K562 (cell line): ENCODE data around the gene TIAM1. TPM values are rescaled to one million over a fixed set of nuclear protein-coding genes. Genes with fewer than 3 reads are reported as not detected.

Source experiments
- ATAC-seq: fragments of 200-7000 bp; cut with Tn5 transposase; 3 replicates; pipeline ENCODE4 v1.9.1; 2020; ENCODE audit warnings: moderate library complexity
- BruUV-seq: library from RNA; stranded (reverse); fragments of 400-500 nt; replicated peaks from 2 replicates; lab custom pipeline; 2021; lab: Mats Ljungman, UMichigan
- CTCF ChIA-PET: fragments of 300-600 bp; formaldehyde crosslinking; extraction: SDS; loops from one replicate; lab custom pipeline; 2021; ENCODE audit warnings: low intra/inter-chr PET ratio; lab: Yijun Ruan, JAX
- POLR2A ChIA-PET: fragments of 300-600, 350-650 bp; sonication (Branson Sonifier 250); formaldehyde crosslinking; extraction: SDS; loops from one replicate; lab custom pipeline; 2021; ENCODE audit warnings: antibody characterized with exemption, inconsistent platforms; lab: Yijun Ruan, JAX
- DNase-seq, 4 experiments: peaks; one replicate each; pipeline versions ENCODE4 v3.0.0 to v3.0.0-alpha.2; 2011 to 2018; ENCODE audit warnings: low spot score in 3 of 4, mixed read lengths in 3 of 4; ENCODE audit errors: extremely low read depth in 1 of 4
- FAIRE-seq: peaks from 2 replicates; lab custom pipeline; 2011; peaks lifted over from hg19 to GRCh38; lab: Jason Lieb, UNC
- H2AFZ ChIP-seq: 2 replicates; pipeline ENCODE4 v1.6.0; 2011; ENCODE audit warnings: low read depth, low read length, control low read depth, inconsistent platforms
- H3K27ac ChIP-seq: fragments of 200-600 bp; 3 replicates; pipeline ENCODE4 v1.8.0; 2011; ENCODE audit warnings: low read depth, mild to moderate bottlenecking, control low read depth, inconsistent platforms, low read length, moderate library complexity, mixed read lengths; ENCODE audit errors: extremely low read depth
- H3K27me3 ChIP-seq, 2 experiments: fragments of 300-600 bp in 1 of 2; 2 replicates in 1 of 2; 3 replicates in 1 of 2; pipeline versions ENCODE4 v1.6.0 to v1.8.0; 2011; ENCODE audit warnings: inconsistent platforms in 2 of 2, low read length in 2 of 2, mild to moderate bottlenecking in 1 of 2, mixed read lengths in 1 of 2, moderate library complexity in 1 of 2; ENCODE audit not compliant: control insufficient read depth in 2 of 2, insufficient read depth in 2 of 2
- H3K36me3 ChIP-seq: fragments of 300-600 bp; 3 replicates; pipeline ENCODE4 v1.8.0; 2011; ENCODE audit warnings: mild to moderate bottlenecking, low read length, inconsistent platforms; ENCODE audit not compliant: control insufficient read depth, insufficient read depth
- H3K4me1 ChIP-seq, 2 experiments: fragments of 200-600 bp in 1 of 2; replicated peaks in 1 of 2; 2 replicates in 1 of 2; 3 replicates in 1 of 2; pipeline versions ENCODE4 v1.5.1 to v1.8.0; 2011; ENCODE audit warnings: inconsistent platforms in 2 of 2, low read length in 2 of 2, mild to moderate bottlenecking in 1 of 2, mixed read lengths in 1 of 2, moderate library complexity in 1 of 2; ENCODE audit not compliant: control insufficient read depth in 2 of 2, insufficient read depth in 2 of 2
- H3K4me2 ChIP-seq: 2 replicates; pipeline ENCODE4 v1.6.1; 2011; ENCODE audit warnings: low read length, control low read depth, inconsistent platforms, mixed read lengths; ENCODE audit not compliant: insufficient read depth
- H3K4me3 ChIP-seq: fragments of 200-600 bp; sonication (generic), shearing (Covaris generic); 2 replicates; pipeline ENCODE4 v1.5.1; 2016; ENCODE audit warnings: control low read depth, inconsistent platforms
- H3K79me2 ChIP-seq: fragments of 200-600 bp; 3 replicates; pipeline ENCODE4 v1.8.0; 2011; ENCODE audit warnings: low read length, inconsistent platforms; ENCODE audit not compliant: control insufficient read depth, insufficient read depth
- H3K9ac ChIP-seq, 2 experiments: 2 replicates each; pipeline versions ENCODE4 v1.6.0 to v1.6.1; 2011; ENCODE audit warnings: low read depth in 2 of 2, low read length in 2 of 2, control low read depth in 1 of 2, inconsistent platforms in 1 of 2, mild to moderate bottlenecking in 1 of 2, mixed read lengths in 1 of 2; ENCODE audit not compliant: insufficient read depth in 1 of 2
- H3K9me1 ChIP-seq: one replicate; pipeline ENCODE4 v1.6.0; 2011; ENCODE audit warnings: inconsistent platforms, mild to moderate bottlenecking, low read length, moderate library complexity; ENCODE audit not compliant: control insufficient read depth, insufficient read depth
- H3K9me3 ChIP-seq: replicated peaks from 2 replicates; pipeline ENCODE4 v1.5.1; 2011; ENCODE audit warnings: low read depth, low read length, inconsistent platforms; ENCODE audit not compliant: control insufficient read depth, insufficient read depth
- H4K20me1 ChIP-seq: replicated peaks from 2 replicates; pipeline ENCODE4 v1.6.1; 2011; ENCODE audit warnings: low read length, inconsistent platforms, mixed read lengths; ENCODE audit not compliant: control insufficient read depth, insufficient read depth
- KLF6 ChIP-seq: fragments of 250-450 bp; sonication (Bioruptor Pico); IDR thresholded peaks from 2 replicates; pipeline ENCODE4 v1.4.0; 2020; ENCODE audit warnings: mild to moderate bottlenecking, moderate library complexity, borderline replicate concordance
- NR3C1 ChIP-seq: sonication (generic); formaldehyde crosslinking; IDR thresholded peaks from 2 replicates; pipeline ENCODE4 v1.8.1; 2022; ENCODE audit warnings: missing genetic modification reagents
- PPARD ChIP-seq: fragments of 250-450 bp; sonication (Bioruptor Pico); IDR thresholded peaks from 2 replicates; pipeline ENCODE4 v1.8.0; 2022; ENCODE audit warnings: inconsistent platforms, mild to moderate bottlenecking, moderate library complexity
- SOX6 ChIP-seq: fragments of 450-650 bp; IDR thresholded peaks from 2 replicates; pipeline ENCODE4 v1.6.1; 2014; ENCODE audit warnings: mild to moderate bottlenecking
- TGIF2 ChIP-seq: sonication (generic); formaldehyde crosslinking; IDR thresholded peaks from 2 replicates; pipeline ENCODE4 v1.8.1; 2022; ENCODE audit warnings: mild to moderate bottlenecking, missing genetic modification reagents, moderate library complexity
- XRCC3 ChIP-seq: fragments of 450-650 bp; IDR thresholded peaks from 2 replicates; pipeline ENCODE4 v1.6.1; 2017; ENCODE audit warnings: mild to moderate bottlenecking, moderate library complexity
- XRCC4 ChIP-seq: IDR thresholded peaks from one replicate; pipeline ENCODE4 v1.6.1; 2011; ENCODE audit not compliant: insufficient read depth, insufficient read length; ENCODE audit errors: extremely low read depth
- ZNF318 ChIP-seq, 2 experiments: fragments of 450-650 bp; IDR thresholded peaks; 2 replicates each; pipeline ENCODE4 v1.6.1; 2016; ENCODE audit warnings: mild to moderate bottlenecking in 2 of 2, borderline replicate concordance in 1 of 2, low read depth in 1 of 2, moderate library complexity in 1 of 2
- WGBS: fragments of 100-300 bp; shearing (Covaris generic); methylation state at CpG from one replicate; pipeline ENCODE4 v1.1.6; 2016; ENCODE audit warnings: low coverage, mixed read lengths; ENCODE audit not compliant: insufficient coverage; ENCODE audit errors: missing lambda C conversion rate; 5-methylcytosine and 5-hydroxymethylcytosine counted together
- in situ Hi-C: fragments of 300-500 bp; cut with MboI; formaldehyde crosslinking; loops from 4 replicates; pipeline ENCODE4 v1.15.0; 2018; ENCODE audit warnings: inconsistent platforms, mixed read lengths
- intact Hi-C: fragments of 100-400 bp; cut with micrococcal nuclease; formaldehyde crosslinking; loops from 2 replicates; pipeline ENCODE4 v1.14.2; 2022
- polyA plus RNA-seq, 8 experiments: library from polyadenylated mRNA; depleted of rRNA in 4 of 8; stranded (reverse) in 5 of 8; unstranded in 3 of 8; fragments of >200 nt; fragmentation: Nextera tagmentation in 2 of 8; fragmentation: Illumina TruSeq in 1 of 8; extraction: Ambion mirVana in 2 of 8; extraction: Trizol in 1 of 8; gene quantifications; 2 replicates each; pipeline versions ENCODE4 v1.2.1 to v1.2.3, GENCODE V29; 2011 to 2014; ENCODE audit warnings: inconsistent platforms in 1 of 8, missing spikeins in 1 of 8
- total RNA-seq, 7 experiments: library from RNA; depleted of rRNA in 6 of 7; stranded (reverse); fragments of >200 nt in 6 of 7; fragmentation: Illumina TruSeq in 2 of 7; extraction: Trizol in 2 of 7; gene quantifications; 2 replicates each; pipeline versions ENCODE4 v1.2.1 to v1.2.3, GENCODE V29; 2011 to 2021; ENCODE audit warnings: low replicate concordance in 1 of 7

Gene TIAM1
- total and polyA plus RNA-seq, 9 of the 15 experiments (the other 6 are each of a cell fraction or from before 2014, with no cell fraction given), result 0.11 TPM; not detected in 8

- Histone ChIP-seq H3K4me1 (no peaks in the 10 kb centered on the region), H3K4me2 (no peak overlapping the region), H3K4me3 (no peak overlapping the region), H2AFZ (no peak overlapping the region), H4K20me1 (no peaks in the 10 kb centered on the region), H3K9me1 (no peaks in the 10 kb centered on the region), H3K27me3 (peaks cover 8 to 17% of the 10 kb centered on the region in 2 experiments; a peak in 3 of 5 replicates), H3K27ac (no peak overlapping the region), H3K9me3 (no peaks in the 10 kb centered on the region), H3K79me2 (no peaks in the 10 kb centered on the region), H3K9ac (no peak overlapping the region), H3K36me3 (no peaks in the 10 kb centered on the region)
- TF ChIP-seq KLF6 (CRISPR knock-in tag) (no peak), SOX6 (no peak), NR3C1 (CRISPR knock-in tag) (no peak), XRCC4 (no peak), PPARD (CRISPR knock-in tag) (no peak), ZNF318 (IDR thresholded peaks at IDR 0.05; ENCODE audit: borderline replicate concordance in 1 of 2, low read depth in 1 of 2) (no peak), TGIF2 (CRISPR knock-in tag) (no peak), XRCC3 (no peak)
- CTCF ChIA-PET, result no interaction called here
- ATAC-seq (no peak), FAIRE-seq (no peak), DNase-seq (no peak)
- in situ Hi-C loops, result no loop called here
- POLR2A ChIA-PET, result interaction anchor here (1.1 kb wide), 1 partner anchor 65 kb away, joined by 3 read pairs; no protein-coding TSS in a partner anchor
- WGBS, result under 1% methylated on average over 10 of the region's 10 CpGs
- intact Hi-C loops, result no loop called here
- BruUV-seq, result no TSS peak
These were observed 9.4 kb downstream of the TIAM1 start for GRCh38 chr21:31334648-31335121.
